ENCODE measurements around the gene MRTFA.
"Not testable (repeated sequence)": the region's sequence is repeated elsewhere in the genome, so short reads cannot be mapped to it uniquely, and the experiment has no call there.

MRTFA gene

DNA sequence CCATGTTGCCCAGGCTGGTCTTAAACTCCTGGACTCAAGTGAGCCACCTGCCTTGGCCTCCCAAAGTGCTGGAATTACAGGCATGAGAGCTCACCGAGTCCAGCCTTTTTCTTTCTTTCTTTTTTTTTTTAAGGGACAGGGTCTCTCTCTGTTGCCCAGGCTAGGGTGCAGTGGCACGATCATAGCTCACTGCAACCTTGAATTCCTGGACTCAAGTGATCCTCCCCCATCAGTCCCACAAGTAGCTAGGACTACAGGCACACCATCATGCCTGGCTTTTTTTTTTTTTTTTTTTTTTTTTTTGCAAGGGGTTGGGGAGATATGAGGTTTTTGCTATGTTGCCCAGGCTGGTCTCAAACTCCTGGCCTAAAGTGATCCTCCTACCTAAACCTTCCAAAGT, 78.5 kb downstream of the MRTFA start:
- ChIA-PET POLR2A (ENCODE audit: low non-redundant PET) (interaction anchor here (0.6 kb wide), 1 partner anchor 13 kb away, joined by 7 read pairs; no protein-coding TSS in a partner anchor), CTCF (interaction anchor here (0.6 kb wide), 1 partner anchor 118 kb away, joined by 3 read pairs; no protein-coding TSS in a partner anchor)
- H3K27ac ChIP-seq = no peak overlapping the region
- DNase-seq (ENCODE audit: low spot score) = no peak
- TF ChIP-seq CTCF (conservative IDR thresholded peaks at IDR 0.05; ENCODE audit: low read depth) = no peak

GRCh38 chr22:40556641-40557040, 79.9 kb downstream of the MRTFA start:
- CTCF ChIA-PET = no interaction called here
- POLR2A ChIA-PET (ENCODE audit: low non-redundant PET) = no interaction called here

DNA sequence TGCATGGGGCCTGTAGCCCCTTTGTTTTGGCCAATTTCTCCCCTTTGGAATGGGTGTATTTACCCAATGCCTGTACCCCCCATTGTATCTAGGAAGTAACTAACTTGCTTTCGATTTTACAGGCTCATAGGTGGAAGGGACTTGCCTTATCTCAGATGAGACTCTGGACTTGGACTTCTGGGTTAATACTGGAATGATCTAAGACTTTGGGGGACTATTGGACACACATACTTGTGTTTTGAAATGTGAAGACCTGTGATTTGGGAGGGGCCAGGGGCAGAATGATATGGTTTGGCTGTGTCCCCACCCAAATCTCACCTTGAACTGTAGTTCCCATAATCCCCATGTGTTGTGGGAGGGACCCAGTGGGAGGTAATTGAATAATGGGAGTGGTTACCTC, 82.5 kb downstream of the MRTFA start:
- H3K27ac ChIP-seq; POLR2A ChIA-PET (ENCODE audit: low non-redundant PET); CTCF ChIA-PET; DNase-seq (ENCODE audit: low spot score): not testable (repeated sequence)

More at GRCh38 chr22:40556641-40557040, 79.9 kb downstream of the MRTFA start:
- H3K27ac ChIP-seq = no peak overlapping the region
- no peak for DNase-seq (ENCODE audit: low spot score)
- no peak for TF ChIP-seq CTCF (conservative IDR thresholded peaks at IDR 0.05; ENCODE audit: low read depth)

DNA sequence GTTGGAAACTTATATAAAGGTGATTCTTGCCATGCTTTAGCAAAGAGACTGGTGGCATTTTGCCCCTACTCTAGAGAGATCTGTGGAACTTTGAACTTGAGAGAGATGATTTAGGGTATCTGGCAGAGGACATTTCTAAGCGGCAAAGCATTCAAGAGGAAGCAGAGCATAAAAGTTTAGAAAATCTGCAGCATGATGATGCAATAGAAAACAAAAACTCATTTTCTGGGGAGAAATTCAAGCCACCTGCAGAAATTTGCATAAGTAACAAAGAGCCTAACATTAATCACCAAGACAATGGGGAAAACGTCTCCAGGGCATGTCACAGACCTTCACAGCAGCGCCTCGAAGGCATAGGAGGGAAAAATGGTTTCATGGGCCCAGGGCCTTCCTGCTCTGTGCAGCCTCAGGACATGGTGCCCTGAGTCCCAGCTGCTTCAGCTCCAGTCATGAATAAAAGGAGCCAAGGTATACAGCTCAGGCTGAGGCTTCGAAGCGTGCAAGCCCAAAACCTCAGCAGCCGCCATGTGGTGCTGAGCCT, 83.4 kb downstream of the MRTFA start:
- H3K27ac ChIP-seq = peak overlapping the region; percentile 26
- DNase-seq (ENCODE audit: low spot score) = no peak
- ChIA-PET CTCF (no interaction called here), POLR2A (ENCODE audit: low non-redundant PET) (no interaction called here)
- no peak for TF ChIP-seq CTCF (conservative IDR thresholded peaks at IDR 0.05; ENCODE audit: low read depth)

DNA sequence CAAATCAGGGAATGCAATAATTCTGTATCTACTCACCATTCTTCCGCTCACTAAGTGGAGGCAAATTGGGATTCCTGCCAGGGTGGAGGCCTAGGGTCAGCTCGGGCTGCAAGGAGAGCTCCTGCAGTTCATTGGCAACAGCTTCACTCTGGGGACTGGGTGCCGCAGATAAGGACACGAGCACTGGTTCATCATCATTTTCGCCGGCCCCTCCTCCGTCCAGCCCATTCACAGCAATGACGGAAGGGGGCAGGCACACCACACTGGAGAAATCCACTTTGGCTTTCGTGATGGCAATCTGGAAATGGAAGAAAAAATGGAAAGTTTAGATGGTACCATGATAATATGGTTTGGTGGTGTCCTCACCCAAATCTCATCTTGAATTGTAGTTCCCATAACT, 84.4 kb downstream of the MRTFA start:
- no peak for TF ChIP-seq CTCF (conservative IDR thresholded peaks at IDR 0.05; ENCODE audit: low read depth)
- no peak for DNase-seq (ENCODE audit: low spot score)
- ChIA-PET CTCF (no interaction called here), POLR2A (ENCODE audit: low non-redundant PET) (no interaction called here)
- no peak overlapping the region for H3K27ac ChIP-seq

DNA sequence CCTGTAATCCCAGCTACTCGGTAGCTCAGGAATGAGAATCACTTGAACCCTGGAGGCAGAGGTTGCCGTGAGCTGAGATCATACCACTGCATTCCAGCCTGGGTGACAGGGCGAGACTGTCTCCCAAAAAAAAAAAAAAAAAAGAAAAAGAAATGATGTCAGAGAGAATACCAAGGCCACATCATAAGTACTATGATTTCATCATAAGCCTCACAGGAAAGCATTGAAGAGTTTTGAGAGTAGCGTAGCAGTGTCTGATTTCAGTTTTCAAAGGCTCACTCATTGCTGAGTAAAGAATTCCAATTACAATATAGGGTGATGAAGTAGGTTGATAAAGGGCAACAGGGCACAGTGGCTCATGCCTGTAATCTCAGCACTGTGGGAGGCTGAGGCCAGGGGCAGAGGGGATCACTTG, 88.8 kb downstream of the MRTFA start:
- CTCF ChIA-PET = interaction anchor here (0.7 kb wide), 1 partner anchor 621 kb away, joined by 3 read pairs; no protein-coding TSS in a partner anchor

More for the DNA sequence above, 88.8 kb downstream of the MRTFA start:
- no peak for TF ChIP-seq CTCF (conservative IDR thresholded peaks at IDR 0.05; ENCODE audit: low read depth)
- DNase-seq (ENCODE audit: low spot score) = no peak
- POLR2A ChIA-PET (ENCODE audit: low non-redundant PET) = no interaction called here
- H3K27ac ChIP-seq = peak overlapping the region; percentile 21; the same call in 1 of the 2 replicates
